Endothelial cell of umbilical vein (primary cell): ENCODE results near the gene ANKAR. TPM values are rescaled to one million over a fixed set of nuclear protein-coding genes. Genes with fewer than 3 reads are reported as not detected.

Source experiments
- BruUV-seq: library from RNA; stranded (reverse); fragments of 400-500 nt; replicated peaks from 2 replicates; lab custom pipeline; 2021; lab: Mats Ljungman, UMichigan
- CTCF ChIA-PET: fragments of 300-600, 350-600 bp; sonication (Branson Sonifier 250); formaldehyde crosslinking; loops from one replicate; lab custom pipeline; 2021; ENCODE audit warnings: antibody characterized with exemption, inconsistent platforms; lab: Charles Lee
- POLR2A ChIA-PET: fragments of 300-600, 350-600 bp; sonication (Branson Sonifier 250); formaldehyde crosslinking; loops from one replicate; lab custom pipeline; 2021; ENCODE audit warnings: antibody characterized with exemption, inconsistent platforms; lab: Charles Lee
- DNase-seq: peaks from one replicate; pipeline ENCODE4 v3.0.0-alpha.2; 2011; ENCODE audit warnings: low read depth, low spot score
- FAIRE-seq: peaks from 2 replicates; lab custom pipeline; 2011; peaks lifted over from hg19 to GRCh38; lab: Jason Lieb, UNC
- H2AFZ ChIP-seq: 2 replicates; pipeline ENCODE4 v1.6.0; 2012; ENCODE audit warnings: low read depth, low read length, control low read depth, inconsistent platforms
- H3K27ac ChIP-seq: 2 replicates; pipeline ENCODE4 v1.5.1; 2011; ENCODE audit warnings: low read depth, mild to moderate bottlenecking, control low read depth, low read length, moderate library complexity; ENCODE audit not compliant: insufficient read depth
- H3K27me3 ChIP-seq, 2 experiments: 2 replicates each; pipeline versions ENCODE4 v1.6.0 to v1.6.1; 2011; ENCODE audit warnings: low read length in 2 of 2, mixed read lengths in 1 of 2; ENCODE audit not compliant: control insufficient read depth in 2 of 2, insufficient read depth in 2 of 2
- H3K36me3 ChIP-seq, 2 experiments: 2 replicates in 1 of 2; 3 replicates in 1 of 2; pipeline ENCODE4 v1.5.1; 2011; ENCODE audit warnings: low read length in 2 of 2, mild to moderate bottlenecking in 1 of 2, moderate library complexity in 1 of 2; ENCODE audit not compliant: control insufficient read depth in 2 of 2, insufficient read depth in 2 of 2; ENCODE audit errors: extremely low read depth in 1 of 2
- H3K4me1 ChIP-seq: 3 replicates; pipeline ENCODE4 v1.5.1; 2011; ENCODE audit warnings: mild to moderate bottlenecking, low read length; ENCODE audit not compliant: control insufficient read depth, insufficient read depth; ENCODE audit errors: extremely low read depth
- H3K4me2 ChIP-seq: 2 replicates; pipeline ENCODE4 v1.6.1; 2011; ENCODE audit warnings: low read length, control low read depth, mixed read lengths; ENCODE audit not compliant: insufficient read depth
- H3K4me3 ChIP-seq, 3 experiments: fragments of 200-600 bp in 1 of 3; sonication (generic), shearing (Covaris generic) in 1 of 3; replicated peaks in 1 of 3; 2 replicates each; pipeline ENCODE4 v1.5.1; 2011 to 2016; ENCODE audit warnings: control low read depth in 3 of 3, low read length in 3 of 3, mild to moderate bottlenecking in 2 of 3, inconsistent platforms in 1 of 3, low read depth in 1 of 3, moderate library complexity in 1 of 3; ENCODE audit not compliant: insufficient read depth in 1 of 3
- H3K79me2 ChIP-seq: 2 replicates; pipeline ENCODE4 v1.6.0; 2012; ENCODE audit warnings: low read length, inconsistent platforms; ENCODE audit not compliant: control insufficient read depth, insufficient read depth
- H3K9ac ChIP-seq: replicated peaks from 2 replicates; pipeline ENCODE3; 2011; ENCODE audit warnings: low read length, control low read depth; ENCODE audit not compliant: insufficient read depth; ENCODE audit errors: extremely low read depth
- H3K9me1 ChIP-seq: replicated peaks from 3 replicates; pipeline ENCODE4 v1.6.0; 2011; ENCODE audit warnings: mild to moderate bottlenecking, low read length; ENCODE audit not compliant: control insufficient read depth, insufficient read depth; ENCODE audit errors: extremely low read depth
- H3K9me3 ChIP-seq: replicated peaks from 2 replicates; pipeline ENCODE4 v1.5.1; 2012; ENCODE audit warnings: low read length, inconsistent platforms; ENCODE audit not compliant: control insufficient read depth, insufficient read depth
- H4K20me1 ChIP-seq: replicated peaks from 2 replicates; pipeline ENCODE3; 2011; ENCODE audit warnings: mild to moderate bottlenecking, low read length; ENCODE audit not compliant: control insufficient read depth, insufficient read depth; ENCODE audit errors: extremely low read depth
- MYC ChIP-seq: IDR thresholded peaks from one replicate; pipeline ENCODE4 v1.6.1; 2011; ENCODE audit warnings: mild to moderate bottlenecking, low read depth, low read length
- dilution Hi-C: fragments of 300-500 bp; cut with MboI; formaldehyde crosslinking; loops from one replicate; pipeline ENCODE4 v1.15.0; 2019; ENCODE audit warnings: low sequenced_read_pairs; ENCODE audit not compliant: extremely low pct_ligation_motif_present
- intact Hi-C: fragments of 100-400 bp; cut with micrococcal nuclease; formaldehyde crosslinking; loops from one replicate; pipeline ENCODE4 v1.10.0; 2022
- polyA plus RNA-seq, 4 experiments: library from polyadenylated mRNA; depleted of rRNA in 3 of 4; stranded (reverse) in 3 of 4; unstranded in 1 of 4; fragments of >200 nt; gene quantifications; 2 replicates each; pipeline versions ENCODE4 v1.2.1 to v1.2.3, GENCODE V29; 2011 to 2012; ENCODE audit warnings: missing spikeins in 1 of 4
- total RNA-seq: library from RNA; stranded (reverse); gene quantifications from 2 replicates; pipeline ENCODE4 v1.2.3, GENCODE V29; 2021
- TF ChIP-seq, protein P1 (sequence below): IDR thresholded peaks from 2 replicates; pipeline ENCODE4 v1.6.1; 2011; ENCODE audit not compliant: insufficient read depth, insufficient read length

ANKAR gene
- total and polyA plus RNA-seq, 2 donors (not counting 3 experiments of a cell fraction or from before 2014, with no cell fraction given): 1.3 to 4.3 TPM

DNA sequence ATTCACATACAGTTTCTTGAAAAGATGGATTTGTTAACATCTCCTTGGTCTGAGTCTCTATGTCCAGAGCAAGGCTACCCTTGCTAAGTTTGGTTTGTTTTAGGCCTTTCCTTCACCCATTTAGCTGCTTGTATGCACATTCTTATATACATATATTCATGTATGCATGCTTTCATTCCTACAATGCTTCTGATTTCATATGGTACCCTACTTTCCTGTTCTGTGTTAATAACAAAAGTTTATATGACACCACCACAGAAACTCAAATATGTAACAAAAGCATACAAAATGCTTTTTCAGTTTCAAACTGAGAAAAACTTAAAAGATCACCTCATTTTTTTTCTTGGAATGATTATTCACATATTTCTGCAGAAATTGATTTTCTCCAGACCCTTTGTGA is 48.7 kb downstream of the ANKAR start:
- intact Hi-C loops: no loop called here
- Histone ChIP-seq H3K9me1 (no peaks in the 10 kb centered on the region), H3K9me3 (no peaks in the 10 kb centered on the region), H3K36me3 (no peaks in the 10 kb centered on the region), H3K9ac (no peak overlapping the region), H3K4me1 (no peaks in the 10 kb centered on the region), H3K27ac (no peak overlapping the region), H3K79me2 (no peaks in the 10 kb centered on the region), H2AFZ (no peak overlapping the region), H4K20me1 (no peaks in the 10 kb centered on the region), H3K4me3 (no peak overlapping the region), H3K27me3 (no peaks in the 10 kb centered on the region), H3K4me2 (no peak overlapping the region)
- dilution Hi-C loops: no loop called here
- TF ChIP-seq MYC: no peak
- TF ChIP-seq, protein P1, sequence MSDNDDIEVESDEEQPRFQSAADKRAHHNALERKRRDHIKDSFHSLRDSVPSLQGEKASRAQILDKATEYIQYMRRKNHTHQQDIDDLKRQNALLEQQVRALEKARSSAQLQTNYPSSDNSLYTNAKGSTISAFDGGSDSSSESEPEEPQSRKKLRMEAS: no peak
- BruUV-seq: no TSS peak
- DNase-seq: no peak
- ChIA-PET CTCF (interaction anchor here (0.7 kb wide), 1 partner anchor 40 kb away, joined by 3 read pairs; the partner anchor contains the start of gene OSGEPL1), POLR2A (no interaction called here)
- FAIRE-seq: no peak

Other genes starting within 250 kb of the ANKAR start
- gene WDR75, start 233.2 kb upstream of the ANKAR start, total RNA-seq: 41.7 and 44.8 TPM in 2 replicates
- 11.2 and 17.4 TPM in 2 replicates for gene WDR75, start 233.2 kb upstream of the ANKAR start, polyA plus RNA-seq
- gene SLC40A1, start 93.9 kb upstream of the ANKAR start, total RNA-seq: 5.7 and 8.5 TPM in 2 replicates
- 12.2 and 15.1 TPM in 2 replicates for gene SLC40A1, start 93.9 kb upstream of the ANKAR start, polyA plus RNA-seq
- gene ASNSD1, start 13.2 kb upstream of the ANKAR start, total RNA-seq: 39.5 and 41.9 TPM in 2 replicates
- 9.7 and 15.8 TPM in 2 replicates for gene ASNSD1, start 13.2 kb upstream of the ANKAR start, polyA plus RNA-seq
- gene OSGEPL1, start 88.1 kb downstream of the ANKAR start, total RNA-seq: 5.4 and 5.9 TPM in 2 replicates
- gene OSGEPL1, start 88.1 kb downstream of the ANKAR start, polyA plus RNA-seq: 2.2 and 2.7 TPM in 2 replicates
- 58.0 and 63.3 TPM in 2 replicates for gene ORMDL1, start 109.7 kb downstream of the ANKAR start, total RNA-seq
- 51.7 and 54.5 TPM in 2 replicates for gene ORMDL1, start 109.7 kb downstream of the ANKAR start, polyA plus RNA-seq
- 27.8 and 28.4 TPM in 2 replicates for gene PMS1, start 109.8 kb downstream of the ANKAR start, total RNA-seq
- gene PMS1, start 109.8 kb downstream of the ANKAR start, polyA plus RNA-seq: 4.9 and 6.6 TPM in 2 replicates